B cell (primary cell): ENCODE data around the gene THUMPD1.

Experiments
- CTCF ChIP-seq: fragments of 200-600 bp; IDR thresholded peaks from one replicate; pipeline ENCODE4 v1.8.0; 2022; ENCODE audit warnings: antibody characterized with exemption, mild to moderate bottlenecking
- EZH2 ChIP-seq: IDR thresholded peaks from 2 replicates; pipeline ENCODE4 v1.6.1; 2012; ENCODE audit warnings: borderline replicate concordance, low read depth, mild to moderate bottlenecking, moderate library complexity, low read length; ENCODE audit not compliant: insufficient read depth, poor library complexity, severe bottlenecking

DNA sequence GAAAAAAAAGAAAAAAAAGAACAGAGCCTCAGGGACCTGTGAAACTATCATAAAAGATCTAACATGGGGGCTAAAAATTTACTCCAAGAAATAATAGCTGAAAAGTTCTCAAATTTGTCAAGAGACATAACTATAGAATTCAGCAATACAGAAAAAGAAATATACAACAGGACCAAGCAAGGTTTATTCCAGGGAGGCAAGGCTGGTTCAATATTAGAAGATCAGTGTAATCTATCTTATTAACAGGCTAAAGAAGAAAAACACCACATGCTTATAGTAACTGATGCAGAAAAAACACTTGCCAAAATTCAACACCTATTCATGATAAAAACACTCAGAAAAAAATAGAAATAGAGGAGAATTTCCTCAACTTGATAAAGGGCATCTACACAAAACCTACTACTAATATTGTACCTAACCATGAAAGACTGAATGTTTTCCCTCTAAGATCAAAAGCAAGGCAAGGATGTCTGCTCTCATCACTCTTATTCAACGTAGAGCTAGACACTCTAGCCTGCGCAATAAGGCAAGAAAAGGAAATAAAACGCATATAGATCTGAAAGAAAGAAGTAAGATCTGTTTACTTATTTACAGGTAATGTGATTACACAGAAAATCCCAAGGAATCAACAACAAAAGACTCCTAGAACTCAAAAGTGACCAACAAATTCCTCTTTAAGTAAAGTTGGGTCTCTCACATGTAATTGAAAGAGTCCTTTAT, 20.9 kb upstream of the THUMPD1 start:
- TF ChIP-seq CTCF (no peak), EZH2 (no peak)
